Vagina (tissue), 2 donors: ENCODE measurements around the gene ADCY9.

Experiments used
- CTCF ChIP-seq, 3 experiments: fragments of 450-650 bp in 2 of 3; fragments of 200-600 bp in 1 of 3; sonication (generic) in 1 of 3; IDR thresholded peaks; one replicate each; pipeline ENCODE4 v1.5.1; 2017 to 2019; ENCODE audit warnings: antibody characterized with exemption in 3 of 3, mild to moderate bottlenecking in 2 of 3, moderate library complexity in 2 of 3
- POLR2A ChIP-seq, 2 donors: fragments of 450-650 bp; IDR thresholded peaks; one replicate each; pipeline ENCODE4 v1.6.1; 2017; ENCODE audit warnings: antibody characterized with exemption in 2 of 2, mild to moderate bottlenecking in 2 of 2, moderate library complexity in 2 of 2

- TF ChIP-seq CTCF (IDR thresholded peaks at IDR 0.05) (no peak), POLR2A (IDR thresholded peaks at IDR 0.05) (no peak)
These were observed 166.3 kb downstream of the ADCY9 start for GRCh38 chr16:3949946-3950342.
